GM19324 (cell line): ENCODE results near the gene PEAK3.

Source experiments
- ATAC-seq: cut with Tn5 transposase; IDR thresholded peaks from one replicate; pipeline ENCODE4 v1.9.1; 2021; ENCODE audit warnings: mild to moderate bottlenecking, moderate library complexity; ENCODE audit not compliant: unreplicated experiment, low FRiP score

PEAK3 gene

DNA sequence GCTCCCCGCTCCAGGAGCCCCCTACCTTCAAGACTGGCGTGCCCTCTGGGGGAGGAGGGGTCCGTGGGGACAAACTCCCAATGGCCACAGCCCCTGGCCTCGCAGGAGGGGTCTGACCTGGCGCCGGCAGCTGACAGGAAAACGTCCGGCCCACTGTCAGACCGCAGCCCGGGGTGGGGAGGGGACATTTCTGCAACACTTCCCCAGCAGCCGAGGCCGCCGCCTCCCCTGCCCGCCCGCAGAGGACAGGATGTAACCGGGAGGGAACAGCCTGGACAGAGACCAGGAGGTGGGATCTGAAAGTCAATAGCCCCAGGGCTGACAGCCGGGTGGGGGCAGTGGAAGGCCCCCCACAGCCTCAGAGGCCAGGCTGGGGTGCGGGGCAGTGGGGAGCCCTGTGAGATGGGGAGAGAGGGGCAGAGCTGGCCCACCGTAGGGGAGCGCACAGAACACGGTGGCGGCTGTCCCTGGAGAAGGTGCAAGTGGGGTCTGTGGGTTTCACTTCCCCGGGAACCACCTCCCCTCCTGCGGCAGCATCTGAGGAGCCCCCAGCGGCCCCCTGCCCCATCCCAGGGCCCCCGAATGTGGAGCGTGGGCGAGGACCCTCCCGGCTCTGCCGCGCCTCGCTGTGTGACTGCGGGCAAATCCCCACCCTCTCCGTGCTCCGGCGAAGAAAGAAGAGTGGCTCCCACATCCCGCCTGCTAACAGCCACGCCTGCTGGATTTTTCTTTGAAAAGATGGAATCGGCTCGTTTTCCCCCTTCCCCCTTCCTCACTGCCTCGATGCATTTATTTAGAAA is at the start of gene PEAK3:
PEAK3 (minus strand) TSS at position 114 of the 800 bp plus-strand sequence. CDS start 1,244 bp downstream, outside the sequence.
- no peak for ATAC-seq

DNA sequence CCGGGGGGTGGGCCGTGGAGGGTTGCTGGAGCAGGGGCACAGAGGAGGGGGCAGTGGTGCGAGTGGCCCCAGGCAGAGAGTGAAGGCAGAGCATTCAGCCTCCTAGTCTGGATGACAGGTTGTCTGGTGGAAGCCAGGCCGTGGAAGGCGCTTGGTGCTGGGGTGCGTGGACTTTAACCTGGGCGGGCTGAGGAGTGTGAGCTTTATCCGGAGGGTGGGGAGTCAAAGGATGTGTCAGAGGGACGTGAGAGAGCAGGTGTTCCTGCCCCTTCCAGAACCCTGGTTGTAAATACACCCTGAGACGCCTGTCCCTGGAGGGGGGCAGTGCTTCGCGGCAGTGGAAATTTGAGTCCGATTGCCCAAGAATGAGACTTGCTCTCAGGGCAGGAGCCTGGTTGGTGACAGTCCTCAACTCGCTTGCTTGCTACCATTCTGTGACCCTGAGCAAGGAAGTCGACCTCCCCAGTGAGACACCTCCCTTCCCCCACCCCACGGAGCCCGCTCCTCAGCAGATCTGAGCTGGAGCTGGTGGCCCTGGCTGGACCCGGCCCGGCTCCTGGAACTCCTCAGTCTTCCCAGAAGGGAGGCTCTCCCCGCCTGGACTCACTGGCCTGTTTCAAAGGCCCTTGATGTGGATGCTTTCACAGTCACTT is 48.8 kb upstream of the PEAK3 start:
- no peak for ATAC-seq

GRCh38 chr19:2330255-2330631 is 48.3 kb upstream of the PEAK3 start:
- no peak for ATAC-seq

DNA sequence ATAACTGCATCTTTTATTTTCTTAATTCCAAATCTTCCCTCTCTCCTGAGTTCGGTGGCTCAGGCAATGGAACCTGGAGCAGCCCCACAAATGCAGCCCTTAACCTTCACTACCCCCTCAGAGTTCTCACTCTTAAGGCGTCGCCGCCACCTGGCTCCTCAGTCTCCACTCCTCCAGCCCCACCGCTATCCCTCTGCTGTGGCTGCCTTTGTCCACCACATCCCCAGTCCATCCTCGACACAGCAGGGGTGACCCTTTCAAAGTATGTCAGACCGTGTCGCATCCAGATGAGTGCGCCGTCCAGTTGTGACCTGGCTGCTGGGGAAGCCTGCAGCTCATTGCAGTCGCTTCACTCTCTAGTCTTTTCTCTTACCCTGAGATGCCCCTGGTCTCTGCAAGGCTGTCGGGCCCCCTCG is 47.5 kb upstream of the PEAK3 start:
- no peak for ATAC-seq

DNA sequence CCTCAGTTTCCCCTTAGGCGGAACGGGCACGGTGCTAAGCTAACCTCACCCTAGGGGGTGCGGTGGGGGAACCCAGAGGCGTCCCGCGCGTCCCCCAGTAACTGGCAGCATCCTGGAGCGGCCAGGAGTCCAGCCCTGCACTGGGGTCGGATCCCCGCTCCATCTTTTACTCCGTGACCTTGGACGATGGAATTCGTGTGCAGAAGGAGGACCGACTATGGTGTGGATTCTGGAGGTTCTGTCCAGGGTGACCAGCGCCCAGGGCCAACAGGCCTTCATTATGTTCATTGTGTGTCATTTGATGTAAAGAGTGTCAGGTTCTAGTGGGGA is 47.1 kb upstream of the PEAK3 start:
- ATAC-seq: no peak

GRCh38 chr19:2328401-2329148 is 46.6 kb upstream of the PEAK3 start, which contains the start of the genes LSM7 and SPPL2B:
Gene LSM7 (minus strand): TSS chr19:2328586. CDS start chr19:2328566, 20 bp downstream.
Gene SPPL2B (plus strand): TSS chr19:2328684. CDS start chr19:2328710, 26 bp downstream.
- ATAC-seq: peak; percentile 83

GRCh38 chr19:2327773-2328400 is 45.9 kb upstream of the PEAK3 start:
- ATAC-seq: no peak

DNA sequence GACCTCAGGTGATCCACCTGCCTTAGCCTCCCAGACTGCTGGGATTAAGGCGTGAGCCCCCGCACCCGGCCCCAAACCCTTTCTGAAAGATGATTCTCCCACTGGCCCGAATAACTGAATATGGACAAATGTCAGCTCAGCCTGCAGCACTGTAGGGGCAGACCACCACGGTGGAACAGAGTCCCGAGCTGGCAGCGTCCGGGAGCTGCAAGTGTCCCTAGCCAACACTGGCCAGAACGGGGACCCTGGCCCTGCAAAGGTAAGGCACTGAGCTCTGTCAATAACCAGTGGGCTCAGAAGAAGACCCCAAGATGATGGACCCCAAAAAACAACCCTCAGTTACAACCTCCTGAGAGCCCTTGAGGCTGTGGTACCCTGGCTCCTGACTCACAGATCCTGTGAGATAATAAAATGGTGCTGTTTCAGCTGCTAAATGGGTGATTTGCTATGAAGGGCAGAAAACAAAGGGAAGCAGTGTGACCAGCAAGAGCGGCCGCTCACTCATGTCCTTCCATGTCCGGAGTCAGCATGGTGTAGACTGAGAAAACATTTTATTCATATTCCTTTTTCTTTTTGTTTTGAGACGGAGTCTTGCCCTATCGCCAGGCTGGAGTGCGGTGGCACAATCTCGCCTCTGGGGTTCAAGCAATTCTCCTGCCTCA is 44.9 kb upstream of the PEAK3 start:
- ATAC-seq: no peak

GRCh38 chr19:2325281-2326046 is 43.5 kb upstream of the PEAK3 start:
- no peak for ATAC-seq

GRCh38 chr19:2324220-2324948 is 42.4 kb upstream of the PEAK3 start:
- no peak for ATAC-seq

DNA sequence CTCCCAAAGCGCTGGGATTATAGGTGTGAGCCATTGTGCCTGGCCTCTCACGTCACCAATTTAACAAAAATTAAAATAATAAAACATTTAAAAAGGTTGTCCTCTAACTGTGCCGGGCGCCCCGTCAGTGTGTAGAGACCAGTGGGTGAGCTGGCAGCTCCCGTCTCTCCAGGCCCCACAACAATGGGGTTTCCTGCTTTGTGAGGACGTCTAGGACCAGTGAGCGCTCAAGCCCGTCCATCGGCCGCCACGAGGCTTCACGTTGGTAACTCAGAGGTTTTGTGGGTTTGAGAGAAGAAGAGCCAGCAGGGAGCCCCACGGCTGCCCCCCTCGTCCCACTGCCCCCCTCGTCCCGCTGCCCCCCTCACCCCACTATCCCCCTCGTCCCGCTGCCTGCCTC is 41.7 kb upstream of the PEAK3 start:
- no peak for ATAC-seq

GRCh38 chr19:2321565-2322283 is 39.7 kb upstream of the PEAK3 start:
- ATAC-seq: no peak

DNA sequence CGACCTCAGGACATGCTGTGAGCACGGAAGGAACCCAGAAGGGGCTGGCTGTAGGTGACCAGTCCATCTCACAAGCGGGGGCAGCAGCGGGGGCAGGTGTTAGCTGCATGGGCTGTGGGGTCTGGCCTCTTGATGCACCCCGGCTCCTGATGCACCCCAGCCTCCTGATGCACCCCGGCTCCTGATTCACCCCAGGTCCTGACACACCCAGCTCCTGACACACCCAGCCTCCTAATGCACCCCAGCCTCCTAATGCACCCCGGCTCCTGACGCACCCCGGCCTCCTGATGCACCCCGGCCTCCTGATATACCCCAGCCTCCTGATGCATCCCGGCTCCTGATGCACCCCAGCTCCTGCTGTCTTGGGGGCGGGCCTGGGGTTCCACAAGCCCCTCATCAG is 39.0 kb upstream of the PEAK3 start:
- no peak for ATAC-seq

- no peak for ATAC-seq
Observed at GRCh38 chr19:2320049-2320448, 38.1 kb upstream of the PEAK3 start.

- no peak for ATAC-seq
Observed at GRCh38 chr19:2319551-2319950, 37.6 kb upstream of the PEAK3 start.

DNA sequence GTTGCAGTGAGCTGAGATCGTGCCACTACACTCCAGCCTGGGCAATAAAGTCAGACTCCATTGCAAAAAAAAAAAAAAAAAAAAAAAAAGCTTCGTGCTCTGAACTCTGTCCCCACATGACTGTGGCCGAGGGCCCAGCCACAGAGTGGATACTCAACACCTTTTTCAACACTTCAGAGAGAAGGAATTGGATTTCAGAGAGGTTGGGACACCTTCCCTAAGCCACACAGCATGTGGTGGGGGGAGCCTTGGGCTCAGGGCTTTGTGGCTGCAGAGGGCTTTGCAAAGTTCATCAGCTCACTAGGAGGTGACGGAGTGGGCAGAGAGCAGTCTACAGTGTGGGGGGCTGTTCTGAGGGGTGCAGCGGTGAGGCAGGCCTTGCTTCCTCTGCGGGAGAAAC is 36.9 kb upstream of the PEAK3 start:
- no peak for ATAC-seq

DNA sequence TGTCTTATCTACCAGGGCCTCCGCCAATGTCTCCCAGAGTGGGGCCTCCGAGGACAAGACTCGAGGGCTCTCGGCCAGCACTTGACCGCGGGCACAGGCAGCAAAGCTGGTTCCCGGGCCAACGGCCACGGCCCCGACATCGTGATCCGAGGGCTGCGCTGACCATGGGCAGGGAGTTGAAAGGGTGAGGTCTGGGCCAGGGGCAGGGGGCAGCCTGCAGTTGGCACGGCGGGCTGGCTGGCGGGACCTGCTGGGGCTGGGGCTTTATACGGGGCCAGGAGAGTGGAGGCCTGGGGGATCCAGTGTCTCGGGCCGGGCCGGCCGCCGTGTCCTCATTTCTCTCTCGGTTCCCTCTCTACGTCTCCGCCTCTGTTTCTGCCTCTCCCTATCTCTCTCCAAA is 35.8 kb upstream of the PEAK3 start:
- no peak for ATAC-seq

DNA sequence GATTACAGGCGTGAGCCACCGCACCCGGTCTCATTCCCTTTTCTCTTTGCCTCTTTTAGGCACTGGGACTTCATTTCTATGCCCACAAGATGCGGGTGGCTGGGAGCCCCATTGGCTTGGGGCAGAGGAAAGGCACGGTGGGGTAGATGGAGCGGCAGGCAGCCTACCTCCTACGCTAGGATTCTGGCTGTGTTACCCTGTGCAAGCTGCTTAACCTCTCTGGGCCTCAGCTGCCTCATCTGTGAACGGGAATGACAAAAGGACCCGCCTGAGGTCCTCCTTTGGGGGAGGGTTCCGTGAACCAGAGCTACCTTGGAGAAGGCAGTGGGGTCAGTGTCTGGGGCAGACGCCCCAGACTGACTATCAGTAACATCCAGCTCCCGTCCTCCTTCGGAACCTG is 35.3 kb upstream of the PEAK3 start:
- no peak for ATAC-seq
